ENCODE data around the gene ACOT8. TPM values are rescaled to one million over a fixed set of nuclear protein-coding genes. Genes with fewer than 3 reads are reported as not detected.

ACOT8 gene
- total and polyA plus RNA-seq, 10 of the 15 experiments (the other 5 are each of a cell fraction or from before 2014, with no cell fraction given) = 5.1 to 47.9 (median 31.8) TPM

- no peak for DNase-seq (ENCODE audit: low read depth, low spot score)
- Histone ChIP-seq H3K4me2 (ENCODE audit: control insufficient read depth, insufficient read depth) (no peak overlapping the region), H3K79me2 (ENCODE audit: control insufficient read depth, insufficient read depth, low read length) (peaks cover 12% of the 10 kb centered on the region), H3K4me3 (no peak overlapping the region), H3K27ac (ENCODE audit: control insufficient read depth, insufficient read depth) (no peak overlapping the region), H3K9ac (ENCODE audit: control insufficient read depth, insufficient read depth, low read length) (no peak overlapping the region), H3K27me3 (replicated peaks in 1 of 2; ENCODE audit: control insufficient read depth in 2 of 2, insufficient read depth in 2 of 2, low read length in 1 of 2) (no peaks in the 10 kb centered on the region), H2AFZ (ENCODE audit: control insufficient read depth, low read depth, low read length) (no peak overlapping the region), H3K9me3 (replicated peaks; ENCODE audit: control insufficient read depth, insufficient read depth, low read length) (no peaks in the 10 kb centered on the region), H3K36me3 (ENCODE audit: control insufficient read depth in 2 of 2, insufficient read depth in 2 of 2, low read length in 1 of 2) (no peaks in the 10 kb centered on the region), H3K4me1 (ENCODE audit: control insufficient read depth, insufficient read depth, low read length) (peaks cover 6% of the 10 kb centered on the region), H4K20me1 (ENCODE audit: control insufficient read depth, insufficient read depth) (no peaks in the 10 kb centered on the region)
- in situ Hi-C loops (cut with MboI) (no loop called here), intact Hi-C loops (cut with micrococcal nuclease; ENCODE audit: unreplicated experiment) (no loop called here)
- POLR2A ChIA-PET = interaction anchor here (1.2 to 2.4 kb wide), 3 partner anchors 9 to 38 kb away, joined by 4 to 10 read pairs (median 7); partner anchors contain the start of gene UBE2C
- CTCF ChIA-PET = interaction anchor here (1.2 to 1.5 kb wide), 2 partner anchors 17 to 52 kb away, joined by 4 read pairs; no protein-coding TSS in a partner anchor
- RAD21 ChIA-PET (ENCODE audit: unreplicated experiment) = no interaction called here
- FAIRE-seq = no peak
- ATAC-seq = no peak
- SMC1A ChIA-PET (ENCODE audit: uncharacterized antibody, unreplicated experiment) = interaction anchor here (1.0 to 1.3 kb wide), 2 partner anchors 39 to 53 kb away, joined by 3 read pairs; no protein-coding TSS in a partner anchor
- no TSS peak for BruUV-seq (replicated peaks)
- TF ChIP-seq KLF5 (IDR thresholded peaks at IDR 0.05; ENCODE audit: partially characterized antibody) (no peak), CHD1 (IDR thresholded peaks at IDR 0.05; ENCODE audit: low read depth, low read length) (no peak), CEBPB (IDR thresholded peaks at IDR 0.05; ENCODE audit: borderline replicate concordance in 1 of 2, low read depth in 2 of 2, low read length in 2 of 2) (no peak), E2F4 (IDR thresholded peaks at IDR 0.05; ENCODE audit: low read depth, low read length) (no peak), EGR1 (IDR thresholded peaks at IDR 0.05; ENCODE audit: borderline replicate concordance in 1 of 2, low read depth in 2 of 2, low read length in 2 of 2) (no peak), NR2F1 (conservative IDR thresholded peaks at IDR 0.05) (no peak), ZBTB11 (CRISPR knock-in tag; IDR thresholded peaks at IDR 0.05) (no peak), CREB1 (IDR thresholded peaks at IDR 0.05; ENCODE audit: low read depth) (no peak), USF1 (IDR thresholded peaks at IDR 0.05; ENCODE audit: borderline replicate concordance, extremely low read length, insufficient read depth, low read depth, low read length) (no peak)
- TF ChIP-seq, protein P1, sequence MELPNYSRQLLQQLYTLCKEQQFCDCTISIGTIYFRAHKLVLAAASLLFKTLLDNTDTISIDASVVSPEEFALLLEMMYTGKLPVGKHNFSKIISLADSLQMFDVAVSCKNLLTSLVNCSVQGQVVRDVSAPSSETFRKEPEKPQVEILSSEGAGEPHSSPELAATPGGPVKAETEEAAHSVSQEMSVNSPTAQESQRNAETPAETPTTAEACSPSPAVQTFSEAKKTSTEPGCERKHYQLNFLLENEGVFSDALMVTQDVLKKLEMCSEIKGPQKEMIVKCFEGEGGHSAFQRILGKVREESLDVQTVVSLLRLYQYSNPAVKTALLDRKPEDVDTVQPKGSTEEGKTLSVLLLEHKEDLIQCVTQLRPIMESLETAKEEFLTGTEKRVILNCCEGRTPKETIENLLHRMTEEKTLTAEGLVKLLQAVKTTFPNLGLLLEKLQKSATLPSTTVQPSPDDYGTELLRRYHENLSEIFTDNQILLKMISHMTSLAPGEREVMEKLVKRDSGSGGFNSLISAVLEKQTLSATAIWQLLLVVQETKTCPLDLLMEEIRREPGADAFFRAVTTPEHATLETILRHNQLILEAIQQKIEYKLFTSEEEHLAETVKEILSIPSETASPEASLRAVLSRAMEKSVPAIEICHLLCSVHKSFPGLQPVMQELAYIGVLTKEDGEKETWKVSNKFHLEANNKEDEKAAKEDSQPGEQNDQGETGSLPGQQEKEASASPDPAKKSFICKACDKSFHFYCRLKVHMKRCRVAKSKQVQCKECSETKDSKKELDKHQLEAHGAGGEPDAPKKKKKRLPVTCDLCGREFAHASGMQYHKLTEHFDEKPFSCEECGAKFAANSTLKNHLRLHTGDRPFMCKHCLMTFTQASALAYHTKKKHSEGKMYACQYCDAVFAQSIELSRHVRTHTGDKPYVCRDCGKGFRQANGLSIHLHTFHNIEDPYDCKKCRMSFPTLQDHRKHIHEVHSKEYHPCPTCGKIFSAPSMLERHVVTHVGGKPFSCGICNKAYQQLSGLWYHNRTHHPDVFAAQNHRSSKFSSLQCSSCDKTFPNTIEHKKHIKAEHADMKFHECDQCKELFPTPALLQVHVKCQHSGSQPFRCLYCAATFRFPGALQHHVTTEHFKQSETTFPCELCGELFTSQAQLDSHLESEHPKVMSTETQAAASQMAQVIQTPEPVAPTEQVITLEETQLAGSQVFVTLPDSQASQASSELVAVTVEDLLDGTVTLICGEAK (IDR thresholded peaks at IDR 0.05; ENCODE audit: borderline replicate concordance) = no peak
- TF ChIP-seq, protein P2, sequence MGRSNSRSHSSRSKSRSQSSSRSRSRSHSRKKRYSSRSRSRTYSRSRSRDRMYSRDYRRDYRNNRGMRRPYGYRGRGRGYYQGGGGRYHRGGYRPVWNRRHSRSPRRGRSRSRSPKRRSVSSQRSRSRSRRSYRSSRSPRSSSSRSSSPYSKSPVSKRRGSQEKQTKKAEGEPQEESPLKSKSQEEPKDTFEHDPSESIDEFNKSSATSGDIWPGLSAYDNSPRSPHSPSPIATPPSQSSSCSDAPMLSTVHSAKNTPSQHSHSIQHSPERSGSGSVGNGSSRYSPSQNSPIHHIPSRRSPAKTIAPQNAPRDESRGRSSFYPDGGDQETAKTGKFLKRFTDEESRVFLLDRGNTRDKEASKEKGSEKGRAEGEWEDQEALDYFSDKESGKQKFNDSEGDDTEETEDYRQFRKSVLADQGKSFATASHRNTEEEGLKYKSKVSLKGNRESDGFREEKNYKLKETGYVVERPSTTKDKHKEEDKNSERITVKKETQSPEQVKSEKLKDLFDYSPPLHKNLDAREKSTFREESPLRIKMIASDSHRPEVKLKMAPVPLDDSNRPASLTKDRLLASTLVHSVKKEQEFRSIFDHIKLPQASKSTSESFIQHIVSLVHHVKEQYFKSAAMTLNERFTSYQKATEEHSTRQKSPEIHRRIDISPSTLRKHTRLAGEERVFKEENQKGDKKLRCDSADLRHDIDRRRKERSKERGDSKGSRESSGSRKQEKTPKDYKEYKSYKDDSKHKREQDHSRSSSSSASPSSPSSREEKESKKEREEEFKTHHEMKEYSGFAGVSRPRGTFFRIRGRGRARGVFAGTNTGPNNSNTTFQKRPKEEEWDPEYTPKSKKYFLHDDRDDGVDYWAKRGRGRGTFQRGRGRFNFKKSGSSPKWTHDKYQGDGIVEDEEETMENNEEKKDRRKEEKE (IDR thresholded peaks at IDR 0.05) = no peak
Observed at GRCh38 chr20:45851501-45851900, 5.7 kb downstream of the ACOT8 start.

Data from GM12878 (cell line).